Left cardiac atrium (tissue), 4 donors: Measurements from ENCODE around the gene ACKR3. TPM values are rescaled to one million over a fixed set of nuclear protein-coding genes. Genes with fewer than 3 reads are reported as not detected.
A peak's percentile ranks its signal among the peaks of the same experiment; 100 is the strongest.

Experiments used
- ATAC-seq, 2 donors: fragments of 200-7000 bp; cut with Tn5 transposase; one replicate each; pipeline ENCODE4 v1.9.1; 2020; ENCODE audit warnings: mild to moderate bottlenecking in 2 of 2, moderate library complexity in 2 of 2
- DNase-seq: peaks from one replicate; pipeline ENCODE4 v3.0.0-alpha.2; 2020
- intact Hi-C, 2 donors: fragments of 100-400 bp; cut with DNase I; formaldehyde crosslinking; loops; one replicate each; pipeline versions ENCODE4 v1.14.1 to v1.15.1; 2022 to 2023
- total RNA-seq, 2 donors: library from RNA; stranded (reverse); fragmentation: NEBNext Ultra II Directional; extraction: Animal tissue kit (Norgen Biotek cat#: 25700); gene quantifications; one replicate each; pipeline ENCODE4 v1.2.1, GENCODE V29; 2021
- donor health status: DM: no; HTN: yes; CAD: no.
- donor health status: DM: no; HTN: yes; CAD: no; lungs with severe emphysema.
- donor health status: DM: yes; HTN: yes; CAD: no.
- donor health status: Dilated cardiomyopathy.

ACKR3 gene
- total RNA-seq, 2 donors from 2014 or later = 27.4 to 46.4 TPM

GRCh38 chr2:236601316-236602202, 31.9 kb downstream of the ACKR3 start:
- peak in 1 of 2 donors; percentile 24 for ATAC-seq
- intact Hi-C loops = no loop called here
- DNase-seq = no peak

DNA sequence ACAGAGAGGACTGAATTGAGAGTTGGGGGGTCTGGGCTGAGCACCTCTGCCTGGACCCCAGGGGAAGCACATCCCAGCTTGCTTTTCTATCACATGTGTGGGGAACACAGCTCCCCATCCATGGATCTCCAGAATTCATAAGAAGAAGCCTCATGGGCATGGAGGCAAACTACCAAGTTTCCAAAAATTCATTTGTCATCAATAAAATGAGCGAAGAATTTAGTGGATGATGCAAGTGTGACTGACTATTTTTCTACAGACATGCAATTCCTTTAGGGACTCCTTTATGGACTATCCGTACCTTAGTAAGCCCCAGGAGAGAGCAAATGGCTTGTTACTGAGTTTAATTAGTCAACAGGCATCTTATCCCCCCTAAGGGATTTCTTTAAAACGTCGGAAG, 33.1 kb downstream of the ACKR3 start:
- no peak for ATAC-seq
- DNase-seq = no peak
- intact Hi-C loops = no loop called here

GRCh38 chr2:236603361-236604015, 33.9 kb downstream of the ACKR3 start:
- ATAC-seq (peak in 1 of 2 donors; percentile 13), DNase-seq (no peak)
- intact Hi-C loops = no loop called here

- intact Hi-C loops = no loop called here
- no peak for ATAC-seq
- no peak for DNase-seq
Observed at GRCh38 chr2:236604575-236605344, 35.1 kb downstream of the ACKR3 start.

DNA sequence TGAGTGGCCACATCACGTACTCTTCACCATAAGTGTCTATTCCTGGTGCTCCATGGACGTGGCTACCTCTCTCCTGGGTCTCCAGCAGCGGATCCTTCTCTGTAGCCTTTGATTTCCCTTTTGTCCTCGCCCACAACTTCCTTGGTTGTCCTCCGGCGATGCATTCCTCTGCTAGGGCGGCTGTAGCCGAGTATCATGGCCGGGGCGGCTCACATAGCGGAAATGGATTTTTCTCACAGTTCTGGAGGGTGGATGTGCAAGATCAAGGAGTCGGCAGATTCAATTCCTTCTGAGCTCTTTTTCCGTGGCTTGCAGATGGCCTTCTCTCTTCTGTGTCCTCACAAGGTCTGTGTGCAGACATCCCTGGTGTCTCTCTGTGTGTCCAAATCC, 35.7 kb downstream of the ACKR3 start:
- no peak for ATAC-seq
- intact Hi-C loops = no loop called here

DNA sequence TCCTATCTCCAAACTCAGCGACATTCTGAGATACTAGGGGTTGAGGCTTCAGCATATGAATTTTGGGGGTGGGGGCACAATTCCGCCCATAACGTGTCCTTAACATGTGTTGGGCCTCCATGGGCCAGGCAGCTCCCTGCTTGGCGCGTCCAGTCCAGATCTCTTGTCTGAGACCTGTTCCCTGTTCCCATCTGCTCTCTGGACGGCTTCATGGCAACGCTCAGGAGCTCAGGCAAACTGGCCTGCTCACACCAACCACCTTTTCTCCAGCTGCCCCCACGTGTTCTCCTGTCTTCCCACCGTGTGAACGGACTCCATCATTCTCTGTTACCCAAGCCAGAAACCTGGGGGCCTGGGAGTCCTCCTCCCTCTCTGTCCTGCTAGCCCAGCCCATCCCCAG, 36.4 kb downstream of the ACKR3 start:
- no peak for DNase-seq
- intact Hi-C loops = no loop called here
- no peak for ATAC-seq

More for the DNA sequence above, 35.7 kb downstream of the ACKR3 start:
- no peak for DNase-seq

- DNase-seq (no peak), ATAC-seq (peak; percentile 26 to 72)
- intact Hi-C loops = no loop called here
Observed at GRCh38 chr2:236607471-236608187, 38.0 kb downstream of the ACKR3 start.

- no peak for ATAC-seq
- intact Hi-C loops = no loop called here
- DNase-seq = no peak
Observed at GRCh38 chr2:236608188-236608525, 38.5 kb downstream of the ACKR3 start.

DNA sequence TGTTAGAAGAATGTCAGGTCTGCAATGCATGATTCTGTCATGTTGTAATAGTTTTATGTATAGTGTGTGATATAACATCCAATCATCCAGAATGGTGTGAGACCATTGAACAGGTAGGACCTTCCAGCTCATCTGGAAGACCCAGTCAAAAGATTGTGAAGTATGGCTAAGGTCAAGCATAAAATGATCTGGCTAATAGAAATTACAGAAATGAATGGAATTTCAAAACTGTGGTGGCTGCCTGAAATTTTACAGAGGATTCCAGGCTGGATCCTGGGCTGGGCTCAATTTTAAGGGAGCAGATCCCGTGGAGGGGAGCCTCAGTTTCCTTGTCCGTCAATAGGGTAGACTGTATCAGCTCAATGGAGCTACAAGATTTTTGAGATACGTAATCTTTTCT, 39.1 kb downstream of the ACKR3 start:
- intact Hi-C loops = no loop called here

DNA sequence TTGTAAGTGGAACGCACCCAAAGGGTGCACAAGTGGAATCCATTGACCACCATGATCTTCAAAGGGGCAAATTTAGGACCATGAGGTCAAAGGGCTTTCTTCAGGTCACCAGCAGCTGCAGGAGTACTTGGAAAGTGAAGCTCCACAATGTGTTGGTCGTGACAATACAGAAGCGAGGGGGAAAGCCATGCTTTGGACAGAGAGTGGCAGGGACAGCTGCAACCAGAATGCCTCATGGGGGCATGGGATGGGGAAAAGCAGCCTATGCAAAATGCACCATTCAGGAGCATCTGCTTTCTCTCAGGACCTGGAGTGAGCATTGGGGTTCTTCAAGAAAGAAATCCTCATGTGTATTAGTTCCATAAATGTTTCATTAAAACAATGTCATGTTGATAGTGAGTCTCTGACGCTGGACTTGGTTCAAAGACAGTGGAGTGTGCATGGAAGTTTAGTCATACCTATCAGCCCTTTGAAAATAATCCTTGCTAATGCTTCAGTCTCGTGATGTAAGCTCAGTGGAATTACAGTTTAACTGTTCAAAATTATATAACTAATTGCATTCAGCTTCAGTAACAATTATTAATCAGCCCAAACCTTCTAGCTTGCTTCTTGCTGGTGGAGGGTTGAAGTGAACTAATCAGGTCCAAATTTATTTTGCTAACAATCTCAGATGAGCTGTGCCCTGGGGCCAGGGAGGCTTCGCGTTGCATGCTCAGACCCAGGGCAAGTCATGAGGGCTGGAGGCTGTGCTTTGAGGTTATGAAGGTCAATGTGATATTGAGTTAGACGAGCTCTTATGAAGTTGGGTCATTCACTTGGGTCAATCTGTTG, 41.6 kb downstream of the ACKR3 start:
- ATAC-seq = peak in 1 of 2 donors; percentile 23
- intact Hi-C loops = no loop called here
- no peak for DNase-seq

More for the DNA sequence above, 39.1 kb downstream of the ACKR3 start:
- ATAC-seq = no peak
- no peak for DNase-seq

DNA sequence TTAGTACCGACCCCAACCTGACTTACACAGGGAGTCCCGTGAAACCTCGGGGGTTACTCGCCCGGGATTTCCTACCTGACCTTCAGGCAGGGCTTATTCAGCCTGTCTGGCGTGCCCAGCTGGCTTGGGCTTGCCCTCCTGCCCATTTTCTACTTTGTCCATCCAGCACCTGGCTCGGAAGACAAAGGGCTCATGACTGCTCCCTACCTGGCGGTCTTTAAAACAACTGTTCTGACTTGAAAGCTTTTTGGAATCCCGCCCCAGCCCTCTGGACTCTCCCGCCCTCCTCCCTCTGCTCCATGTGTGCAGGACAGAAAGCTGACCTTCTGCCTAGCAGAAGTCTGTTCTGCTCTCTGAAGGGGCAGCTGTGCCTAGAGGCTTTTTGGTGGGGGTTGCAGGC, 43.1 kb downstream of the ACKR3 start:
- DNase-seq (no peak), ATAC-seq (no peak)
- intact Hi-C loops = no loop called here

DNA sequence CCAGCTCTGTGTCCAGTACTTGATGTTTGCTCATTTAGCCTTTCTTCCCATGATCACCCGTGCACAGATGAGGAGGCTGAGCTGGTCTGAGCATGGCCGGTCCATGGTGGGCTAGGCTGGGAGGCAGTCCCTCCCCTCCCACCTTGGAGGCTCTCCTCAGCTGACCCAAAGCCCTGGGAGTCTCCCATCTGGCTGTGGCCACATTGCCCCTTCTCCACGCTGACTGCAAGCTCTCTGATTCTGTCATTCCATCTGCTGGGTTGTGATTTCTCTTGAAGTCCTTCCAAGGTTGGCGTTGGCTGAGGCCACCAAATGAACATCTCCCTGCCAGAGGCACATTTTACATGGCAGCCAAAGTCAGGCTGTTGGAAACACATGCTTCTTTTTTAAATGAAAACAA, 44.0 kb downstream of the ACKR3 start:
- DNase-seq (no peak), ATAC-seq (no peak)
- intact Hi-C loops = no loop called here

DNA sequence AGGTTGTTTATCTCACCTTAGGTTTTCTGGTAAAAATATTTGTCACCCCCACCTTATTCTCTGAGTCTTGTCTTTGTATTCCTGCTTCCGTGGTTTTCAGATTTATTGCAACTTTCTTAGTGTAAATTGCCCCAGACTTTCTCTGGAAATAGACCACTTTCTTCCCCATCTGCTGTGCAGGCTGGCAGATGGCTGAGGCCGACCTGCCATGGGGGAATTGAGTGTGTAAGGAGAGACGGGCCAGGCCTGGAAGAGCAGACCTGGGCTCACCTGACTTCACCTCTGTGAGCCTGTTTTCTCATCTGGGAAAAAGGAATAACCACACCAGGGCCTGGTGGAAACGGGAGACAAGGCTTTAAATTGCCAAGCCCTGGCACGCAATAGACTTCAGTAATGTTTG, 44.9 kb downstream of the ACKR3 start:
- DNase-seq (no peak), ATAC-seq (no peak)
- intact Hi-C loops = no loop called here

- ATAC-seq = no peak
- intact Hi-C loops = no loop called here
- DNase-seq = no peak
Observed at GRCh38 chr2:236616031-236616430, 46.4 kb downstream of the ACKR3 start.

GRCh38 chr2:236616624-236617023, 47.0 kb downstream of the ACKR3 start:
- DNase-seq = no peak
- intact Hi-C loops = no loop called here
- ATAC-seq = no peak

DNA sequence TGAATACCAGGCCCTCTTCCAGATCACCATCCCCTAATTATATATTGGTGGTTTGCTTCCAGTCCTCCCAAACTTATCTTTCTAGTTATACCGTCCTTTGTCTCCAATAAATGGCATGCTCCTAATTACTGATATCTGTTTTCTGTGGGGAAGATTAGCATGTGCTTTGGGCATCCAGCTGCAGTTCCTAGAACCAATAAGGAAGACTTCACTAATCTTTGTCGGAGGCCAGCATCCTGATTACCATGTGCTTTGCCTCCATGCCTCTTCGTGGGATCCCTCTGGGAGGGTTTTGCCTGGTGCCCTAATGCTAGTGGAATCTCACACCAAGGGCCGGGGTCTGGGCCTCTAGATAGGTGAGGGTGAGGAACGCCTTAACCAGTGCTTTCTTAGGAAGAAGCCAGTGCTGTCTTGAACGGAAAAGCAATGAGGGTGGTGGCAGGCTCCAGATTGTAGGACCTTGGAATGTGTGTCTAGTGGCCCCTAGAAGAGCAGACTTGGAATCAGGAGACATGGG, 47.7 kb downstream of the ACKR3 start:
- DNase-seq = no peak
- intact Hi-C loops = no loop called here
- ATAC-seq = no peak

- ATAC-seq = no peak
- intact Hi-C loops = no loop called here
- no peak for DNase-seq
Observed at GRCh38 chr2:236617796-236618195, 48.2 kb downstream of the ACKR3 start.

GRCh38 chr2:236618370-236618769, 48.7 kb downstream of the ACKR3 start:
- ATAC-seq (no peak), DNase-seq (no peak)
- intact Hi-C loops = no loop called here
